Neural progenitor cell (in vitro differentiated cells): ENCODE data around the gene KRT33B. TPM values are rescaled to one million over a fixed set of nuclear protein-coding genes. Genes with fewer than 3 reads are reported as not detected.

ENCODE experiments used
- DNase-seq: peaks from one replicate; pipeline ENCODE4 v3.0.0-alpha.2; 2016; ENCODE audit warnings: low spot score
- H2AFZ ChIP-seq: fragments of 200-600 bp; sonication (generic); replicated peaks from 2 replicates; pipeline ENCODE4 v1.6.1; 2016; ENCODE audit warnings: antibody characterized with exemption
- H3F3A ChIP-seq: fragments of 200-600 bp; sonication (generic); 2 replicates; pipeline ENCODE4 v1.6.1; 2016; ENCODE audit warnings: antibody characterized with exemption, low read depth
- H3K27ac ChIP-seq: fragments of 200-600 bp; sonication (generic); 2 replicates; pipeline ENCODE4 v1.5.1; 2016; ENCODE audit warnings: mild to moderate bottlenecking
- H3K27me3 ChIP-seq: fragments of 200-600 bp; sonication (generic); 2 replicates; pipeline ENCODE4 v1.6.1; 2016; ENCODE audit warnings: mild to moderate bottlenecking, moderate library complexity
- H3K36me3 ChIP-seq: fragments of 200-600 bp; sonication (generic); 2 replicates; pipeline ENCODE4 v1.5.1; 2016
- H3K4me1 ChIP-seq: fragments of 200-600 bp; sonication (generic); 2 replicates; pipeline ENCODE4 v1.6.1; 2016; ENCODE audit warnings: mixed run types
- H3K4me2 ChIP-seq: fragments of 200-600 bp; sonication (generic); 2 replicates; pipeline ENCODE4 v1.6.1; 2016
- H3K4me3 ChIP-seq: fragments of 200-600 bp; sonication (generic); 2 replicates; pipeline ENCODE4 v1.5.1; 2016
- H3K79me2 ChIP-seq: fragments of 200-600 bp; sonication (generic); 2 replicates; pipeline ENCODE4 v1.6.1; 2016; ENCODE audit warnings: low read depth
- H3K9ac ChIP-seq: fragments of 200-600 bp; sonication (generic); 2 replicates; pipeline ENCODE4 v1.6.1; 2016
- H3K9me3 ChIP-seq: fragments of 200-600 bp; sonication (generic); 2 replicates; pipeline ENCODE4 v1.5.1; 2016; ENCODE audit warnings: low read depth
- H4K20me1 ChIP-seq: fragments of 200-600 bp; sonication (generic); 2 replicates; pipeline ENCODE4 v1.6.1; 2016; ENCODE audit warnings: low read depth
- H3K27ac Mint-ChIP-seq: 3 replicates; pipeline ENCODE4 v1.8.0; 2021; ENCODE audit warnings: mixed read lengths
- H3K27me3 Mint-ChIP-seq: 2 replicates; pipeline ENCODE4 v1.8.0; 2022; ENCODE audit warnings: low read depth, mild to moderate bottlenecking, inconsistent platforms, moderate library complexity, mixed read lengths; ENCODE audit not compliant: insufficient read depth
- H3K36me3 Mint-ChIP-seq: 3 replicates; pipeline ENCODE4 v1.8.0; 2021; ENCODE audit warnings: mixed read lengths
- H3K4me1 Mint-ChIP-seq: 3 replicates; pipeline ENCODE4 v1.8.0; 2021; ENCODE audit warnings: mixed read lengths
- H3K4me3 Mint-ChIP-seq: 3 replicates; pipeline ENCODE4 v1.8.0; 2021; ENCODE audit warnings: mild to moderate bottlenecking, moderate library complexity, mixed read lengths
- H3K9me3 Mint-ChIP-seq: 3 replicates; pipeline ENCODE4 v1.8.0; 2020; ENCODE audit warnings: mixed read lengths
- EZH2 ChIP-seq: fragments of 200-600 bp; sonication (generic); IDR thresholded peaks from 2 replicates; pipeline ENCODE4 v1.6.1; 2017; ENCODE audit warnings: antibody characterized with exemption, mild to moderate bottlenecking, moderate library complexity
- EZH2phosphoT487 ChIP-seq: fragments of 200-600 bp; sonication (generic); IDR thresholded peaks from 2 replicates; pipeline ENCODE4 v1.6.1; 2017; ENCODE audit warnings: antibody characterized with exemption
- total RNA-seq: library from RNA; depleted of rRNA; stranded (reverse); fragments of >200 nt; gene quantifications from 2 replicates; pipeline ENCODE4 v1.2.3, GENCODE V29; 2015; ENCODE audit warnings: low replicate concordance
- TF ChIP-seq, protein P1 (sequence below): fragments of 200-600 bp; sonication (generic); IDR thresholded peaks from 2 replicates; pipeline ENCODE4 v1.5.1; 2017; ENCODE audit warnings: antibody characterized with exemption, mild to moderate bottlenecking

Gene KRT33B
- total RNA-seq, 1 donor from 2014 or later: not detected

DNA sequence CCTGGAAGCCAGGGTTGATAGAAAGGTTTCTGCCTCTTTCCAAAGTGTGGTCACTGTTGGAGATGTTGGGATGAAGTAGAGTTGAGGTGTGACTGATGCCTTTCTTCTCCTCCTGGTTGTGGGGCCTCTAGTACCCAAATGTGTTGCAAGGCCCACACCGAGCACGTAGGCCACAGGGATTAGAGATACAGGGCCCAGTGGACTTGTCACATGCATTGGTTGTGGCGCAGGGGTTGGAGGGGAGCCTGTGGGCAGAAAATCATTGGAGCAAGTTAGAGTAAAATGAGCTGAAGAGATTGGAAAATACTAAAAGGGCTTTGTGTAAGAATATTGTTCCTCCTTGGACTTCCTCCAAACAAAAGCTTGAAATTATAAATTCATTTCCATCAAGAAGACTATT lies 23.6 kb downstream of the KRT33B start:
- H3K4me2 ChIP-seq: no peak overlapping the region
- Mint-ChIP-seq H3K36me3 (no peaks in the 10 kb centered on the region), H3K9me3 (peaks cover 9% of the 10 kb centered on the region), H3K4me1 (no peaks in the 10 kb centered on the region), H3K27me3 (peaks cover 3% of the 10 kb centered on the region), H3K4me3 (no peak overlapping the region), H3K27ac (no peak overlapping the region)
- no peak for DNase-seq
- TF ChIP-seq, protein P1, sequence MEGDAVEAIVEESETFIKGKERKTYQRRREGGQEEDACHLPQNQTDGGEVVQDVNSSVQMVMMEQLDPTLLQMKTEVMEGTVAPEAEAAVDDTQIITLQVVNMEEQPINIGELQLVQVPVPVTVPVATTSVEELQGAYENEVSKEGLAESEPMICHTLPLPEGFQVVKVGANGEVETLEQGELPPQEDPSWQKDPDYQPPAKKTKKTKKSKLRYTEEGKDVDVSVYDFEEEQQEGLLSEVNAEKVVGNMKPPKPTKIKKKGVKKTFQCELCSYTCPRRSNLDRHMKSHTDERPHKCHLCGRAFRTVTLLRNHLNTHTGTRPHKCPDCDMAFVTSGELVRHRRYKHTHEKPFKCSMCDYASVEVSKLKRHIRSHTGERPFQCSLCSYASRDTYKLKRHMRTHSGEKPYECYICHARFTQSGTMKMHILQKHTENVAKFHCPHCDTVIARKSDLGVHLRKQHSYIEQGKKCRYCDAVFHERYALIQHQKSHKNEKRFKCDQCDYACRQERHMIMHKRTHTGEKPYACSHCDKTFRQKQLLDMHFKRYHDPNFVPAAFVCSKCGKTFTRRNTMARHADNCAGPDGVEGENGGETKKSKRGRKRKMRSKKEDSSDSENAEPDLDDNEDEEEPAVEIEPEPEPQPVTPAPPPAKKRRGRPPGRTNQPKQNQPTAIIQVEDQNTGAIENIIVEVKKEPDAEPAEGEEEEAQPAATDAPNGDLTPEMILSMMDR: no peak
- TF ChIP-seq EZH2phosphoT487: no peak
- no peak for TF ChIP-seq EZH2
- no peak overlapping the region for H3K9ac ChIP-seq
- H3F3A ChIP-seq: no peaks in the 10 kb centered on the region
- H3K79me2 ChIP-seq: no peaks in the 10 kb centered on the region
- no peaks in the 10 kb centered on the region for H3K4me1 ChIP-seq
- no peaks in the 10 kb centered on the region for H3K36me3 ChIP-seq
- H3K27me3 ChIP-seq: no peaks in the 10 kb centered on the region
- H3K4me3 ChIP-seq: no peak overlapping the region
- no peaks in the 10 kb centered on the region for H4K20me1 ChIP-seq
- H3K27ac ChIP-seq: no peak overlapping the region
- peaks cover 2% of the 10 kb centered on the region for H3K9me3 ChIP-seq
- no peak overlapping the region for H2AFZ ChIP-seq

DNA sequence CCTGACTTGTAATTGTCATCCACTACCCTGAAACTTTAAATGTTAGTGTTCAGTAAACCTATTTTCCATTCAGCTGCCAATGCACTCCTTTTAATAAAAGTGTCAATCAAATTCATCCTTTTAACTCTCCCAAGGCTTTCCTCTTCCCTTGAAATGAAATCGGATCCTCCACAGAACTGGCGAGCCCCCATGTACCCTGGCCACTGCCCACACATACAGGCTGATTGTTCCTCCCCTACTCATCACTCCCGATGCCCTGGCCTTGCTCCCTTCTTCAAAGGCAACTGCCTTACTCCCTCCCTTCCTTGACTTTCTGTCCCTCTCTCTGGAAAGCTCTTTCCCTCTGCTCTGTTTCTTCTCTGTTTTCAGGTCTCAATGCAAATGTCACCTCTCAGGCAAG lies 26.6 kb downstream of the KRT33B start:
- Histone ChIP-seq H3K36me3 (no peaks in the 10 kb centered on the region), H3K27me3 (no peaks in the 10 kb centered on the region), H3K9me3 (peaks cover 2% of the 10 kb centered on the region), H3K79me2 (no peaks in the 10 kb centered on the region), H2AFZ (no peak overlapping the region), H3K27ac (no peak overlapping the region), H3K4me1 (no peaks in the 10 kb centered on the region), H3K4me3 (no peak overlapping the region), H4K20me1 (no peaks in the 10 kb centered on the region), H3K9ac (no peak overlapping the region), H3K4me2 (no peak overlapping the region), H3F3A (no peaks in the 10 kb centered on the region)
- peaks cover 9% of the 10 kb centered on the region for H3K9me3 Mint-ChIP-seq
- H3K27ac Mint-ChIP-seq: no peak overlapping the region
- no peak for DNase-seq
- H3K36me3 Mint-ChIP-seq: no peaks in the 10 kb centered on the region
- peaks cover 6% of the 10 kb centered on the region for H3K4me1 Mint-ChIP-seq
- no peak overlapping the region for H3K4me3 Mint-ChIP-seq
- no peaks in the 10 kb centered on the region for H3K27me3 Mint-ChIP-seq
- TF ChIP-seq EZH2phosphoT487: no peak
- TF ChIP-seq EZH2: no peak
- TF ChIP-seq, protein P1: no peak

DNA sequence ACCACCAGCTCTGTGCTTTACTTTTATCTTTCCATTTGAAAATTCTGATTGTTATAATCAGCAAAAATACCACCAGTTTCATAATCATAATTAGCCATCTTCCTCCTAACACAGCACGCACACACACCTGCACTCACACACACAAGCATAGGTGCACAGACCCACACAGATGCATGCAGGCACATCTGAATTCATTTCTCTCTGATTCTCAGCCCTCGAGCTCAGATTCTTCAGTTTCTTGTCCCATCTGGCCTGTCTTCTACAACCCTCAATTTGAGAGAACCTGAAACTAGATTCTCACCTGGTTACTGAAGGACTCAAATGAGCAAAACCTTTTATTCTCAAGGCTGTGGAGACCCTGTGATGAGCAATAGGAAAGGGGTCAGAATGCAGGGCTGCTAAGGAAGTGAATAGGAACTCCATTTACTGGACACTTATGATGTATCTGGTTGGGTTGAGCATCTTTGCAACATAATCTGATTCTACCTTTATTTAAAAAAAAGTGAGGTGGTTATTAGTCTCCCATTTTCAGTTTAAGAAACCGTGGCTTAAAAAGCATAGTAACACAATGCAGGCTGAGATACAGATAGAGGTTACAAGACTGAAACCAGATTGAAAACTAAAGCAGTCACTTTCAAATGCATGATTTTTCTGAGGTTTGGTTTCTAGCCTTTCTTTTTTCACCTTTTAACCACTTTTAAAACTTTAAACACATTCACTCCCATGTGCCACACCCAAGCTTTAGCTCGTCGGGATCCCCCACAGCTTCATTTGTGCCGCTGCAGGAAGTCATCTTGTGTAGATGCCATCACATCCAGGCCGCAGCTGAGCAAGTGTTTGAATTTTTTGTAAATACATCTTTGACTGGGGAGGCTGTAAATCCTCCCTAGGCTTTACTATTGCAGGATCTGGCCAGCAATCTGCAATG lies 28.4 kb downstream of the KRT33B start:
- H3K9ac ChIP-seq: no peak overlapping the region
- Mint-ChIP-seq H3K27me3 (no peaks in the 10 kb centered on the region), H3K4me1 (peaks cover 6% of the 10 kb centered on the region), H3K4me3 (no peak overlapping the region), H3K36me3 (no peaks in the 10 kb centered on the region), H3K9me3 (peaks cover 9% of the 10 kb centered on the region), H3K27ac (no peak overlapping the region)
- H3K4me2 ChIP-seq: no peak overlapping the region
- no peaks in the 10 kb centered on the region for H4K20me1 ChIP-seq
- no peak overlapping the region for H2AFZ ChIP-seq
- H3K9me3 ChIP-seq: peaks cover 2% of the 10 kb centered on the region
- no peaks in the 10 kb centered on the region for H3K27me3 ChIP-seq
- no peak for DNase-seq
- TF ChIP-seq, protein P1: no peak
- TF ChIP-seq EZH2phosphoT487: no peak
- no peak for TF ChIP-seq EZH2
- no peaks in the 10 kb centered on the region for H3F3A ChIP-seq
- no peak overlapping the region for H3K27ac ChIP-seq
- H3K36me3 ChIP-seq: no peaks in the 10 kb centered on the region
- no peaks in the 10 kb centered on the region for H3K79me2 ChIP-seq
- no peak overlapping the region for H3K4me3 ChIP-seq
- no peaks in the 10 kb centered on the region for H3K4me1 ChIP-seq
